CD4-positive, alpha-beta T cell treated with Interleukin-6 at 100 ng/mL for 8 hours (primary cell): Measurements from ENCODE around the gene SCLY.

ENCODE experiments used
- DNase-seq: peaks from one replicate; pipeline ENCODE4 v3.0.0-alpha.2; 2020; ENCODE audit warnings: mixed read lengths, low spot score

SCLY gene

GRCh38 chr2:238128061-238128440, 67.2 kb downstream of the SCLY start:
- no peak for DNase-seq

GRCh38 chr2:238128534-238129001, 67.8 kb downstream of the SCLY start:
- DNase-seq = no peak

- no peak for DNase-seq
Observed at GRCh38 chr2:238129166-238130010, 68.6 kb downstream of the SCLY start.

GRCh38 chr2:238130111-238130695, 69.4 kb downstream of the SCLY start:
- DNase-seq = no peak

- no peak for DNase-seq
Observed at GRCh38 chr2:238130696-238131628, 70.2 kb downstream of the SCLY start.

GRCh38 chr2:238131761-238132462, 71.1 kb downstream of the SCLY start:
- DNase-seq = no peak

- no peak for DNase-seq
Observed at GRCh38 chr2:238132463-238133450, 72.0 kb downstream of the SCLY start.

- no peak for DNase-seq
Observed at GRCh38 chr2:238133499-238134392, 72.9 kb downstream of the SCLY start.

GRCh38 chr2:238134393-238134785, 73.6 kb downstream of the SCLY start:
- no peak for DNase-seq

GRCh38 chr2:238135601-238136150, 74.9 kb downstream of the SCLY start:
- no peak for DNase-seq

- no peak for DNase-seq
Observed at GRCh38 chr2:238136820-238137537, 76.2 kb downstream of the SCLY start.

- DNase-seq = no peak
Observed at GRCh38 chr2:238137885-238138284, 77.1 kb downstream of the SCLY start.

- DNase-seq = no peak
Observed at GRCh38 chr2:238138331-238139195, 77.8 kb downstream of the SCLY start, which contains the start of gene KLHL30. Gene KLHL30 (plus strand): TSS chr2:238138668. CDS start chr2:238140755, 2,087 bp downstream.

GRCh38 chr2:238139196-238140039, 78.6 kb downstream of the SCLY start:
- DNase-seq = no peak

- DNase-seq = no peak
Observed at GRCh38 chr2:238140040-238140439, 79.2 kb downstream of the SCLY start.
